Measurements from ENCODE around the gene PPP1R14B. TPM values are rescaled to one million over a fixed set of nuclear protein-coding genes. Genes with fewer than 3 reads are reported as not detected.
A peak's percentile ranks its signal among the peaks of the same experiment; 100 is the strongest.

Gene PPP1R14B
- total and polyA plus RNA-seq, 2 of the 13 experiments (the other 11 are each of a cell fraction or from before 2014, with no cell fraction given) = 110 to 148 TPM

DNA sequence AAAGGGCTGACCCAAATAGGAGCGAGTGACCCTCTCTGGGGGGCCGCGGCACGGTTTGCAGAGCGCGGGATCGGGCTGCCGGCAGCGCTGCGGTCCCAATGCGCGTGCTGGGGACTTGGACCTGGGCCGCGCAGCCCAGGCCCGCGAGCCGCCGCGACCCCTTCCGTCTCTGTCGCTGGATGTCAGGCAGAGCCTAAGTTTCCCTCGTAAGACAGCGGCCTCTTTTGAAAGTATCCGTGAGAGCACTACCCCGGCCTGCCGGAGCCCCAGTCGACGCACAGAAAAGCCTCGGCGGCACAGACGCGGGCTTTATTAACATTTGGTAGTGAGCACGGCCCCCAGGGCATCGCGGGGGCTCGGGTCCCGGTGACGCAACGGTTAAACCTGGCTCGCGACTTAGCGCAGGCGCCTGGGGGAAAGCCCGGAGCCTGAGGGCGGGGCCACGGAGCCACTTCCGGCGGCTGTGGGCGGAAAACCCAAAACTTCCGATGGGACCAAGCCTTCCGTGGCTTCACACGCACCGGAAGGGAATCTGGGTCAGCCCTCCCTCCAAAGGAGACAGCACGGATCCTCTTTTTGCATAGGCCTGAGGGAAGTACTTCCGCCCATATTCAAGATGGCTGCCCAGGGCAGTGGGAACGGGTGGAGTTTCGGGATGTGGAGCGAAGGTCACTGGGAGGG is 22.9 kb upstream of the PPP1R14B start (continued):
- TF ChIP-seq, protein P1, sequence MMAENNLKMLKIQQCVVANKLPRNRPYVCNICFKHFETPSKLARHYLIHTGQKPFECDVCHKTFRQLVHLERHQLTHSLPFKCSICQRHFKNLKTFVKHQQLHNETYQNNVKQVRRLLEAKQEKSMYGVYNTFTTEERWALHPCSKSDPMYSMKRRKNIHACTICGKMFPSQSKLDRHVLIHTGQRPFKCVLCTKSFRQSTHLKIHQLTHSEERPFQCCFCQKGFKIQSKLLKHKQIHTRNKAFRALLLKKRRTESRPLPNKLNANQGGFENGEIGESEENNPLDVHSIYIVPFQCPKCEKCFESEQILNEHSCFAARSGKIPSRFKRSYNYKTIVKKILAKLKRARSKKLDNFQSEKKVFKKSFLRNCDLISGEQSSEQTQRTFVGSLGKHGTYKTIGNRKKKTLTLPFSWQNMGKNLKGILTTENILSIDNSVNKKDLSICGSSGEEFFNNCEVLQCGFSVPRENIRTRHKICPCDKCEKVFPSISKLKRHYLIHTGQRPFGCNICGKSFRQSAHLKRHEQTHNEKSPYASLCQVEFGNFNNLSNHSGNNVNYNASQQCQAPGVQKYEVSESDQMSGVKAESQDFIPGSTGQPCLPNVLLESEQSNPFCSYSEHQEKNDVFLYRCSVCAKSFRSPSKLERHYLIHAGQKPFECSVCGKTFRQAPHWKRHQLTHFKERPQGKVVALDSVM (CRISPR knock-in tag; IDR thresholded peaks at IDR 0.05) = no peak
- TF ChIP-seq ZNF614 (CRISPR knock-in tag; IDR thresholded peaks at IDR 0.05; ENCODE audit: borderline replicate concordance) (no peak), TEF (CRISPR knock-in tag; IDR thresholded peaks at IDR 0.05) (no peak), ZNF205 (CRISPR knock-in tag; IDR thresholded peaks at IDR 0.05) (peak; percentile 83), MATR3 (CRISPR knock-in tag; IDR thresholded peaks at IDR 0.05) (no peak), ZNF558 (CRISPR knock-in tag; IDR thresholded peaks at IDR 0.05; ENCODE audit: borderline replicate concordance) (peak; percentile 40; the same call in 1 of the 2 replicates), XBP1 (CRISPR knock-in tag; IDR thresholded peaks at IDR 0.05) (no peak), PBX3 (CRISPR knock-in tag; IDR thresholded peaks at IDR 0.05; ENCODE audit: borderline replicate concordance) (no peak), MIER3 (CRISPR knock-in tag; IDR thresholded peaks at IDR 0.05; ENCODE audit: borderline replicate concordance) (no peak; the same call in 1 of the 2 replicates), ZBED4 (CRISPR knock-in tag; IDR thresholded peaks at IDR 0.05; ENCODE audit: borderline replicate concordance) (peak; percentile 45; the same call in 1 of the 2 replicates), TCF7L2 (IDR thresholded peaks at IDR 0.05; ENCODE audit: low read depth, low read length) (no peak), KDM1A (CRISPR knock-in tag; IDR thresholded peaks at IDR 0.05) (no peak), ZZZ3 (CRISPR knock-in tag; IDR thresholded peaks at IDR 0.05; ENCODE audit: borderline replicate concordance) (peak; percentile 32; the same call in 1 of the 2 replicates), KLF6 (CRISPR knock-in tag; IDR thresholded peaks at IDR 0.05) (peak; percentile 79), ZNF772 (CRISPR knock-in tag; IDR thresholded peaks at IDR 0.05) (no peak; the same call in 1 of the 2 replicates), ZNF350 (CRISPR knock-in tag; IDR thresholded peaks at IDR 0.05; ENCODE audit: borderline replicate concordance, low read depth) (no peak), ZNF879 (CRISPR knock-in tag; IDR thresholded peaks at IDR 0.05) (no peak), HOXA5 (CRISPR knock-in tag; IDR thresholded peaks at IDR 0.05) (peak; percentile 79)
- TF ChIP-seq, protein P2, sequence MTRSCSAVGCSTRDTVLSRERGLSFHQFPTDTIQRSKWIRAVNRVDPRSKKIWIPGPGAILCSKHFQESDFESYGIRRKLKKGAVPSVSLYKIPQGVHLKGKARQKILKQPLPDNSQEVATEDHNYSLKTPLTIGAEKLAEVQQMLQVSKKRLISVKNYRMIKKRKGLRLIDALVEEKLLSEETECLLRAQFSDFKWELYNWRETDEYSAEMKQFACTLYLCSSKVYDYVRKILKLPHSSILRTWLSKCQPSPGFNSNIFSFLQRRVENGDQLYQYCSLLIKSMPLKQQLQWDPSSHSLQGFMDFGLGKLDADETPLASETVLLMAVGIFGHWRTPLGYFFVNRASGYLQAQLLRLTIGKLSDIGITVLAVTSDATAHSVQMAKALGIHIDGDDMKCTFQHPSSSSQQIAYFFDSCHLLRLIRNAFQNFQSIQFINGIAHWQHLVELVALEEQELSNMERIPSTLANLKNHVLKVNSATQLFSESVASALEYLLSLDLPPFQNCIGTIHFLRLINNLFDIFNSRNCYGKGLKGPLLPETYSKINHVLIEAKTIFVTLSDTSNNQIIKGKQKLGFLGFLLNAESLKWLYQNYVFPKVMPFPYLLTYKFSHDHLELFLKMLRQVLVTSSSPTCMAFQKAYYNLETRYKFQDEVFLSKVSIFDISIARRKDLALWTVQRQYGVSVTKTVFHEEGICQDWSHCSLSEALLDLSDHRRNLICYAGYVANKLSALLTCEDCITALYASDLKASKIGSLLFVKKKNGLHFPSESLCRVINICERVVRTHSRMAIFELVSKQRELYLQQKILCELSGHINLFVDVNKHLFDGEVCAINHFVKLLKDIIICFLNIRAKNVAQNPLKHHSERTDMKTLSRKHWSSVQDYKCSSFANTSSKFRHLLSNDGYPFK (CRISPR knock-in tag; IDR thresholded peaks at IDR 0.05; ENCODE audit: borderline replicate concordance) = peak; percentile 93

All from HepG2 (cell line).